ENCODE results near the gene SPTBN1.

Gene SPTBN1

GRCh38 chr2:54464341-54464740 is 8.2 kb downstream of the SPTBN1 start:
- H3K4me3 ChIP-seq (ENCODE audit: severe bottlenecking): no peak overlapping the region
- no peak for ATAC-seq (ENCODE audit: low read depth)

GRCh38 chr2:54465143-54465542 is 9.0 kb downstream of the SPTBN1 start:
- no peak for TF ChIP-seq CTCF (IDR thresholded peaks at IDR 0.05; ENCODE audit: poor library complexity, severe bottlenecking)
- H3K4me3 ChIP-seq (ENCODE audit: severe bottlenecking): no peak overlapping the region
- H3K27ac ChIP-seq (ENCODE audit: poor library complexity, severe bottlenecking): no peak overlapping the region
- H3K9me3 ChIP-seq (ENCODE audit: severe bottlenecking): no peaks in the 10 kb centered on the region
- ATAC-seq (ENCODE audit: low read depth) (no peak), DNase-seq (ENCODE audit: low spot score) (no peak)
- H3K4me1 ChIP-seq (ENCODE audit: insufficient read depth, poor library complexity, severe bottlenecking): no peaks in the 10 kb centered on the region
- no peaks in the 10 kb centered on the region for H3K36me3 ChIP-seq (ENCODE audit: low read depth)
- no peaks in the 10 kb centered on the region for H3K27me3 ChIP-seq (ENCODE audit: insufficient read depth, poor library complexity, severe bottlenecking)

More at GRCh38 chr2:54464341-54464740, 8.2 kb downstream of the SPTBN1 start:
- no peak for DNase-seq (ENCODE audit: low spot score)
- Histone ChIP-seq H3K36me3 (ENCODE audit: low read depth) (no peaks in the 10 kb centered on the region), H3K27me3 (ENCODE audit: insufficient read depth, poor library complexity, severe bottlenecking) (no peaks in the 10 kb centered on the region), H3K9me3 (ENCODE audit: severe bottlenecking) (no peaks in the 10 kb centered on the region), H3K4me1 (ENCODE audit: insufficient read depth, poor library complexity, severe bottlenecking) (no peaks in the 10 kb centered on the region), H3K27ac (ENCODE audit: poor library complexity, severe bottlenecking) (no peak overlapping the region)
- TF ChIP-seq CTCF (IDR thresholded peaks at IDR 0.05; ENCODE audit: poor library complexity, severe bottlenecking): no peak

GRCh38 chr2:54466870-54467269 is 10.7 kb downstream of the SPTBN1 start:
- no peaks in the 10 kb centered on the region for H3K27me3 ChIP-seq (ENCODE audit: insufficient read depth, poor library complexity, severe bottlenecking)
- TF ChIP-seq CTCF (IDR thresholded peaks at IDR 0.05; ENCODE audit: poor library complexity, severe bottlenecking): no peak
- no peak overlapping the region for H3K27ac ChIP-seq (ENCODE audit: poor library complexity, severe bottlenecking)
- DNase-seq (ENCODE audit: low spot score): no peak
- ATAC-seq (ENCODE audit: low read depth): no peak
- no peaks in the 10 kb centered on the region for H3K9me3 ChIP-seq (ENCODE audit: severe bottlenecking)
- no peaks in the 10 kb centered on the region for H3K4me1 ChIP-seq (ENCODE audit: insufficient read depth, poor library complexity, severe bottlenecking)
- no peak overlapping the region for H3K4me3 ChIP-seq (ENCODE audit: severe bottlenecking)
- no peaks in the 10 kb centered on the region for H3K36me3 ChIP-seq (ENCODE audit: low read depth)

- ATAC-seq (ENCODE audit: low read depth) (no peak), DNase-seq (ENCODE audit: low spot score) (no peak)
- Histone ChIP-seq H3K27me3 (ENCODE audit: insufficient read depth, poor library complexity, severe bottlenecking) (no peaks in the 10 kb centered on the region), H3K4me3 (ENCODE audit: severe bottlenecking) (no peak overlapping the region), H3K4me1 (ENCODE audit: insufficient read depth, poor library complexity, severe bottlenecking) (no peaks in the 10 kb centered on the region), H3K27ac (ENCODE audit: poor library complexity, severe bottlenecking) (no peak overlapping the region), H3K9me3 (ENCODE audit: severe bottlenecking) (no peaks in the 10 kb centered on the region), H3K36me3 (ENCODE audit: low read depth) (no peaks in the 10 kb centered on the region)
- no peak for TF ChIP-seq CTCF (IDR thresholded peaks at IDR 0.05; ENCODE audit: poor library complexity, severe bottlenecking)
These were observed 12.5 kb downstream of the SPTBN1 start for GRCh38 chr2:54468673-54469072.

- H3K4me3 ChIP-seq (ENCODE audit: severe bottlenecking): no peak overlapping the region
- TF ChIP-seq CTCF (IDR thresholded peaks at IDR 0.05; ENCODE audit: poor library complexity, severe bottlenecking): no peak
- no peaks in the 10 kb centered on the region for H3K4me1 ChIP-seq (ENCODE audit: insufficient read depth, poor library complexity, severe bottlenecking)
- H3K36me3 ChIP-seq (ENCODE audit: low read depth): no peaks in the 10 kb centered on the region
- ATAC-seq (ENCODE audit: low read depth) (no peak), DNase-seq (ENCODE audit: low spot score) (no peak)
- no peaks in the 10 kb centered on the region for H3K9me3 ChIP-seq (ENCODE audit: severe bottlenecking)
- H3K27me3 ChIP-seq (ENCODE audit: insufficient read depth, poor library complexity, severe bottlenecking): no peaks in the 10 kb centered on the region
- no peak overlapping the region for H3K27ac ChIP-seq (ENCODE audit: poor library complexity, severe bottlenecking)
These were observed 13.4 kb downstream of the SPTBN1 start for GRCh38 chr2:54469484-54470053.

Data from RWPE2 (cell line).